ENCODE measurements around the gene VPS8.

VPS8 gene

DNA sequence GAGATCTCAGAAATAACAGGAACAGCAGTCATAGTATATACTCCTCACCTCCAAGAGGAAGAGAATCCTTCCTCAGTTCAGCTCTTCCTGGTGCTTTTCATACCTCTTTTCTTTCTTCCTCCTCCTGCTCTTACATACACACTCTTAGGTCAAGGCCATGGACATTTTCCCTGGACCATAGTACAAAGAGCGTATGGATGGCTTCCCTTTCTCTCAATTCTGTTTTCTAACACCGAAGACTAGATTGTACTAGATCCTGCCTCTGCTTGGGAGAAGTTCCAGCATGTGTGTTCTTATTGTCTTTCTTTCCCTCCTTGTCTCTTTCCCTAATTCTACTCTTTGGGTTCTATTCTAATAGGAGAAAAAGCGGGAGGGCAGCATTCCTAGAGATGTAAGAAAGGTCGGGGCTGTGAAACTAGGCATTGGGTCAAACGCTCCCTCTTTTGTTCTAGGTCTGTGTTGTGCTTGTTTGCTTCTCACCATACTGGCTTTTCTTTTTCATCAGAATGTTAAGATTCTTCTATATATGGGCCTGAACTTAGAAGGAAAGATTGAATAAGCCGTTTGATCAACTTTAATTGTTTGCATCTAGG lies 77.4 kb downstream of the VPS8 start:
- Histone ChIP-seq H3K4me2 (ENCODE audit: low read depth, low read length, poor library complexity, severe bottlenecking) (no peak overlapping the region), H2AFZ (ENCODE audit: low read depth, low read length, severe bottlenecking) (no peak overlapping the region), H3K9me2 (replicated peaks; ENCODE audit: insufficient read depth, low read length) (no peaks in the 10 kb centered on the region), H3F3A (ENCODE audit: insufficient read depth) (no peaks in the 10 kb centered on the region), H3K27ac (ENCODE audit: low read depth, low read length) (no peak overlapping the region), H3K27me3 (ENCODE audit: low read length) (no peaks in the 10 kb centered on the region), H3K79me2 (ENCODE audit: insufficient read depth, low read length) (no peaks in the 10 kb centered on the region), H3K9ac (ENCODE audit: low read length) (no peak overlapping the region), H4K20me1 (ENCODE audit: low read depth, low read length) (no peaks in the 10 kb centered on the region), H3K4me3 (ENCODE audit: insufficient read depth, low read length, poor library complexity, severe bottlenecking) (no peak overlapping the region), H3K36me3 (ENCODE audit: low read length) (0 out of 2 replicates have a peak, but pooled peaks cover 4% of the 10 kb centered on the region), H3K9me3 (ENCODE audit: insufficient read depth, low read length) (no peaks in the 10 kb centered on the region)
- TF ChIP-seq EZH2phosphoT487 (conservative IDR thresholded peaks at IDR 0.05; ENCODE audit: low read length), result no peak
- TF ChIP-seq, protein P1, sequence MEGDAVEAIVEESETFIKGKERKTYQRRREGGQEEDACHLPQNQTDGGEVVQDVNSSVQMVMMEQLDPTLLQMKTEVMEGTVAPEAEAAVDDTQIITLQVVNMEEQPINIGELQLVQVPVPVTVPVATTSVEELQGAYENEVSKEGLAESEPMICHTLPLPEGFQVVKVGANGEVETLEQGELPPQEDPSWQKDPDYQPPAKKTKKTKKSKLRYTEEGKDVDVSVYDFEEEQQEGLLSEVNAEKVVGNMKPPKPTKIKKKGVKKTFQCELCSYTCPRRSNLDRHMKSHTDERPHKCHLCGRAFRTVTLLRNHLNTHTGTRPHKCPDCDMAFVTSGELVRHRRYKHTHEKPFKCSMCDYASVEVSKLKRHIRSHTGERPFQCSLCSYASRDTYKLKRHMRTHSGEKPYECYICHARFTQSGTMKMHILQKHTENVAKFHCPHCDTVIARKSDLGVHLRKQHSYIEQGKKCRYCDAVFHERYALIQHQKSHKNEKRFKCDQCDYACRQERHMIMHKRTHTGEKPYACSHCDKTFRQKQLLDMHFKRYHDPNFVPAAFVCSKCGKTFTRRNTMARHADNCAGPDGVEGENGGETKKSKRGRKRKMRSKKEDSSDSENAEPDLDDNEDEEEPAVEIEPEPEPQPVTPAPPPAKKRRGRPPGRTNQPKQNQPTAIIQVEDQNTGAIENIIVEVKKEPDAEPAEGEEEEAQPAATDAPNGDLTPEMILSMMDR (IDR thresholded peaks at IDR 0.05; ENCODE audit: insufficient read depth, low read length, poor library complexity, severe bottlenecking), result no peak

DNA sequence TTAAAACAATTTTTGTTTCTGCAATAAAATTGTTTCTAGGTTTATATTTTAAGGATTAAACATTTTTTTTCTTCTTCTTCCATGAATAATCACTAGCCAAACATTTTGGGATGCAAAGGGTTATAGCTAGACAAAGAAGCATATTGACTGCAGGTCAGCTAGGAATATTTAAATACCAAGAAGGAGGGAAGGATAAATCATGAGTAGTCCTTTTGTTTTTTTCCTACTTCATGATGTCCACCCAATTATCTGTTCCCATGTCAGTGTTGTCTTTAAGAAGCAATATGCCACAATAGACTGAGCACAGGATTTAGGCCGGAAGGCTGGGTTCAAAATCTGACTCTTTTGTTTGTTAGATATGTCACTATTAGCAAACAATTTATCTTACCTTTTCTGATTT lies 82.1 kb downstream of the VPS8 start:
- Histone ChIP-seq H3K27ac (ENCODE audit: low read depth, low read length) (no peak overlapping the region), H3K4me2 (ENCODE audit: low read depth, low read length, poor library complexity, severe bottlenecking) (no peak overlapping the region)
- TF ChIP-seq EZH2phosphoT487 (conservative IDR thresholded peaks at IDR 0.05; ENCODE audit: low read length), result no peak
- TF ChIP-seq, protein P1 (IDR thresholded peaks at IDR 0.05; ENCODE audit: insufficient read depth, low read length, poor library complexity, severe bottlenecking), result no peak

DNA sequence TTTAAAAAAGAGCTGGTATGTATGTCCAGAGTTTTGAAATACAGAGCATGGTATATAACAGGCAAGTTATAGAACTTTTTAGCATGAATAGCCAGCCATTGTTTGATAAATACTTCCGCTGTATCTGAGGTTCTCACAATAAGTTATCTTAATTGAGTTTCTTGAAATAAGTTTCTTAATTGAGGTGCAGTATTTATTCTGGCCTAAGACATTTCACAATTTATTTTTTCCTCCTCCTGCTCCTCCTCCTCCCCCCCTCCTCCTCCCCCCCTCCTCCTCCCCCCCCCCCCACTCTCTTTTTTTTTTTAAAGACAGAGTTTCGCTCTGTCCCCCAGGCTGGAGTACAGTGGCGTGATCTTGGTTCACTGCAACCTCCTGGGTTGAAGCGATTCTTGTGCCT lies 83.4 kb downstream of the VPS8 start:
- H2AFZ ChIP-seq (ENCODE audit: low read depth, low read length, severe bottlenecking), result no peak overlapping the region

More for the DNA sequence above, 82.1 kb downstream of the VPS8 start:
- Histone ChIP-seq H2AFZ (ENCODE audit: low read depth, low read length, severe bottlenecking) (no peak overlapping the region), H3K9me3 (ENCODE audit: insufficient read depth, low read length) (no peaks in the 10 kb centered on the region), H3K27me3 (ENCODE audit: low read length) (no peaks in the 10 kb centered on the region), H3F3A (ENCODE audit: insufficient read depth) (no peaks in the 10 kb centered on the region), H3K79me2 (ENCODE audit: insufficient read depth, low read length) (no peaks in the 10 kb centered on the region), H3K36me3 (ENCODE audit: low read length) (no peaks in the 10 kb centered on the region), H4K20me1 (ENCODE audit: low read depth, low read length) (no peaks in the 10 kb centered on the region), H3K9me2 (replicated peaks; ENCODE audit: insufficient read depth, low read length) (no peaks in the 10 kb centered on the region), H3K4me3 (ENCODE audit: insufficient read depth, low read length, poor library complexity, severe bottlenecking) (no peak overlapping the region), H3K9ac (ENCODE audit: low read length) (no peak overlapping the region)

More for the DNA sequence above, 83.4 kb downstream of the VPS8 start:
- Histone ChIP-seq H3K9me3 (ENCODE audit: insufficient read depth, low read length) (no peaks in the 10 kb centered on the region), H3K79me2 (ENCODE audit: insufficient read depth, low read length) (no peaks in the 10 kb centered on the region), H3K9me2 (replicated peaks; ENCODE audit: insufficient read depth, low read length) (no peaks in the 10 kb centered on the region), H4K20me1 (ENCODE audit: low read depth, low read length) (no peaks in the 10 kb centered on the region), H3K9ac (ENCODE audit: low read length) (no peak overlapping the region), H3K27ac (ENCODE audit: low read depth, low read length) (no peak overlapping the region), H3K27me3 (ENCODE audit: low read length) (no peaks in the 10 kb centered on the region), H3F3A (ENCODE audit: insufficient read depth) (no peaks in the 10 kb centered on the region), H3K4me2 (ENCODE audit: low read depth, low read length, poor library complexity, severe bottlenecking) (no peak overlapping the region), H3K4me3 (ENCODE audit: insufficient read depth, low read length, poor library complexity, severe bottlenecking) (no peak overlapping the region), H3K36me3 (ENCODE audit: low read length) (no peaks in the 10 kb centered on the region)
- TF ChIP-seq, protein P1 (IDR thresholded peaks at IDR 0.05; ENCODE audit: insufficient read depth, low read length, poor library complexity, severe bottlenecking), result no peak
- no peak for TF ChIP-seq EZH2phosphoT487 (conservative IDR thresholded peaks at IDR 0.05; ENCODE audit: low read length)

All from SU-DHL-6 (cell line).